ENCODE results near the gene RHOG. TPM values are rescaled to one million over a fixed set of nuclear protein-coding genes. Genes with fewer than 3 reads are reported as not detected.
"Not testable (repeated sequence)": the region's sequence is repeated elsewhere in the genome, so short reads cannot be mapped to it uniquely, and the experiment has no call there.

Gene RHOG
- total RNA-seq, 2 experiments from 2014 or later = 154 to 163 TPM

DNA sequence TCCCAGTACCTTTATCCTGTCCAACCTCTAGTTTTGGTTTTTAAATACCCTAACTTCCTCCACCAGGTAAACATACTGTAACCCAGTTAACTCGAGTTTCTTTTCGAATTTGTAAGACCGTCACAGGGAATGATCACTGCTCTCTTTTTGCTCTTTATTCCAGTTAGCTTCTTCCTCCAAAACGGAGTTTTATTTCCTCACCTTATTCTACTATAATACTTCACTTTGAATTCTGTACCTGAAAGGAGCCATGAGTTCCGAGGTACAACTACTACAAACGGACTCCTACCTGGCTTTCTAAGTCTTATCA, 44.8 kb downstream of the RHOG start:
- DNase-seq (no peak), ATAC-seq (no peak)
- Mint-ChIP-seq H3K27me3 (no peaks in the 10 kb centered on the region), H3K4me1 (peaks cover 42% of the 10 kb centered on the region), H3K4me3 (peak overlapping the region; percentile 89), H3K27ac (peak overlapping the region; percentile 97), H3K36me3 (peaks cover 34% of the 10 kb centered on the region), H3K9me3 (ENCODE audit: low read depth) (no peaks in the 10 kb centered on the region)
- CTCF ChIA-PET = interaction anchor here (0.7 to 2.4 kb wide), 6 partner anchors 8 to 277 kb away, joined by 3 to 17 read pairs (median 4); partner anchors contain the start of gene PGAP2

DNA sequence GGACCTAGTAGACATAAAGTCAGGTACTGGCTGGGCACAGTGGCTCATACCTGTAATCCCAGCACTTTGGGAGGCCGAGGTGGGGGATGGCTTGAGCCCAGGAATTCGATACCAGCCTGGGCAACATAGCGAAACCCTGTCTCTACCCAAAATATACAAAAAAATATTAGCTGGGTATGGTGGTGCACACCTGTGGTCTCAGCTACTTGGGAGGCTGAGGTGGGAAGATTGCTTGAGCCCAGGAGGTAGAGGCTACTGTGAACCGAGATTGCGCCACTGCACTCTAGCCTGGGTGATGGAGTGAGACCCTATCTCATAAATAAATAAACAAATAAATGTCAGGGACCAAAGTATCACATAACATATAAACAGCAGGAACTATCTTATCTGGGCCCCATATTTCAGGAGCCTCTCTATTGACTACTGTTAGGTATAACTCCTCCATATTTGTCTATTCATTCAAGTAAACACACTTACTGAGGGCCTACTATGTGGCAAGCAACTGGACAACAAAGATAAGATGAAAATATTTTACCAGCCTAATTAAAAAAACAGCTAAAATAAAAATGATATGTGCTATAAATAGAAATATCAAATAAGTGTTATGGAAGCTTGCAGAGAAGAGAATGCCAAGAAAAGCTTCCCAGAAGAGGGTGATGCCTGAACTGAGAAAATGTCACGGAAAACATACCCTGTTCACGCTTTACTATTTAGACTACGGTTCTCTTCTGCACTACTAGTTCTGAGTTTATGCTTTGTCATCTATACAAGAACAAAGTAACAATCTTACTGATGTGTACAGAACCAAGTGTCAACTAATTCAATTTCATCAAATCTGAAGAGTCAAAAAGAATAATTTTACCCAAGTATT, 45.4 kb downstream of the RHOG start:
- Mint-ChIP-seq H3K36me3 (peaks cover 38% of the 10 kb centered on the region), H3K27me3 (no peaks in the 10 kb centered on the region), H3K9me3 (ENCODE audit: low read depth) (no peaks in the 10 kb centered on the region), H3K4me3 (peak overlapping the region; percentile 89), H3K27ac (peak overlapping the region; percentile 97), H3K4me1 (peaks cover 44% of the 10 kb centered on the region)
- CTCF ChIA-PET = interaction anchor here (0.7 to 2.4 kb wide), 6 partner anchors 7 to 277 kb away, joined by 3 to 17 read pairs (median 4); partner anchors contain the start of gene PGAP2
- DNase-seq (no peak), ATAC-seq (no peak)

DNA sequence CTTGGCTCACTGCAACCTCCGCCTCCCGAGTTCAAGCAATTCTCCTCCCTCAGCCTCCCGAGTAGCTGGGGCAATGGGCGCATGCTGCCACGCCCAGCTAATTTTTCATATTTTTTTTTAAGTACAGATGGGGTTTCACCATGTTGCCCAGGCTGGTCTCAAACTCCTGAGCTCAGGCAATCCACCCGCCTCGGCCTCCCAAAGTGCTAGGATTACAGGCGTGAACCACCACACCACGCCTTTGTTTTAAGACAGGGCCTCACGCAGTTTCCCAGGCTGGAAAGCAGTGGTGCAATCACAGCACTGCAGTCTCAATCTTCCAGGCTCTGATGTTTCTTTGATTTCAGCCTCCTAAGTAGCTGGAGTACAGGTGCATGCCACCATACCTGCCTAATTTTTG, 46.4 kb downstream of the RHOG start:
- H3K36me3 Mint-ChIP-seq = peaks cover 39% of the 10 kb centered on the region
- not testable (repeated sequence) for DNase-seq; H3K27me3 Mint-ChIP-seq; H3K4me3 Mint-ChIP-seq; ATAC-seq; H3K9me3 Mint-ChIP-seq (ENCODE audit: low read depth)
- CTCF ChIA-PET = interaction anchor here (2.4 kb wide), 1 partner anchor 14 kb away, joined by 17 read pairs; the partner anchor contains the start of gene PGAP2
- peaks cover 47% of the 10 kb centered on the region for H3K4me1 Mint-ChIP-seq
- peak overlapping the region; percentile 22 for H3K27ac Mint-ChIP-seq

DNA sequence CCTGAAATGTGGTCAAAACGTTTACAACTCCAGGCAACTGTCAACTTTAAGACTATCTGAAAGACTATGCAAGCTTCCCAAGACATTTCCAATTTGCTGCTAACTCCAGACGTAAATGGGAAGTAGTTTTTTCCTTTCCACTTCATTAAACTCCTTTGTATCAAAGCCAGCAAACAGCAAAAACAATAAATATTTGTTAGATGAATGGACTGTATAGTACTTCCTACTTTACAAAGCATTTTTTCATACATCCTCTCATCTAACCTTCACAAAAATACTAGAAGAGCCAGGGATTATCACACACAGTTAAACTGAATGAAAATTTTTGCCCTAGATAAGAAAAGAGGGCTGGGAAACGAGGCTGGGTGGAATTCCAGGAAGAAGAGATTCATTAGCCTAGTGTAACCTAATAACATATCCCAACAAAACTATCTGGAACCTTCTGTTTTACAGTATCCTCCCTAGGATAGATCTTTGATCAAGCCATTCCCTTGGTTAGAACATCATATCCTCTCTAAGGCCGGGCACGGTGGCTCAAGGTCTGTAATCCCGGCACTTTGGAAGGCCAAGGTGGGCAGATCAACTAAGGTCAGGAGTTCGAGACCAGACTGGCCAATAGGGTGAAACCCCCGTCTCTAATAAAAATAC, 53.9 kb downstream of the RHOG start:
- DNase-seq (no peak), ATAC-seq (no peak)
- H3K27ac Mint-ChIP-seq = peak overlapping the region; percentile 59
- peaks cover 71% of the 10 kb centered on the region for H3K4me1 Mint-ChIP-seq
- peaks cover 42% of the 10 kb centered on the region for H3K36me3 Mint-ChIP-seq
- H3K9me3 Mint-ChIP-seq (ENCODE audit: low read depth) = no peaks in the 10 kb centered on the region
- H3K4me3 Mint-ChIP-seq = no peak overlapping the region
- H3K27me3 Mint-ChIP-seq = no peaks in the 10 kb centered on the region
- CTCF ChIA-PET = interaction anchor here (1.1 to 8.4 kb wide), 2 partner anchors 16 to 22 kb away, joined by 3 to 66 read pairs; partner anchors contain the start of gene PGAP2

DNA sequence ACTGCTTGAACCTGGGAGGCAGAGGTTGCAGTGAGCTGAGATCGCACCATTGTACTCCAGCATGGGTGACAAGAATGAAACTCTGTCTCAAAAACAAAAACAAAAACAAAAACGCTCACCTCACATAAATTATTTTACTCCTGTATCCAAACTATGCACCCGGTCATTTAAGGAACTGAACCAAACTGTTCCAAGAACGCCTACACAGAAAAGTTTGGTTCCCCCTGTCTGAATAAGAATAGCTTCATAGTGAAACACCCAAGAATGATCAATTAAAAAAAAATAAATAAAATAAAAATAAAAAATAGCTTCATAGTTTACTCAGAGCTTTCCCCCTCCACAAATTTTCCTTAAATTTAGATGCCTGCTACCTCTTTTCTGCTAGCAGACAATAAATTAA, 57.1 kb downstream of the RHOG start:
- Mint-ChIP-seq H3K9me3 (ENCODE audit: low read depth) (no peaks in the 10 kb centered on the region), H3K4me3 (no peak overlapping the region), H3K4me1 (peaks cover 65% of the 10 kb centered on the region), H3K27ac (peak overlapping the region; percentile 46), H3K36me3 (peaks cover 56% of the 10 kb centered on the region), H3K27me3 (no peaks in the 10 kb centered on the region)
- CTCF ChIA-PET = interaction anchor here (1.7 to 8.4 kb wide), 2 partner anchors 25 to 58 kb away, joined by 4 to 66 read pairs; partner anchors contain the start of genes PGAP2 and RHOG
- ATAC-seq = no peak
- DNase-seq = no peak

DNA sequence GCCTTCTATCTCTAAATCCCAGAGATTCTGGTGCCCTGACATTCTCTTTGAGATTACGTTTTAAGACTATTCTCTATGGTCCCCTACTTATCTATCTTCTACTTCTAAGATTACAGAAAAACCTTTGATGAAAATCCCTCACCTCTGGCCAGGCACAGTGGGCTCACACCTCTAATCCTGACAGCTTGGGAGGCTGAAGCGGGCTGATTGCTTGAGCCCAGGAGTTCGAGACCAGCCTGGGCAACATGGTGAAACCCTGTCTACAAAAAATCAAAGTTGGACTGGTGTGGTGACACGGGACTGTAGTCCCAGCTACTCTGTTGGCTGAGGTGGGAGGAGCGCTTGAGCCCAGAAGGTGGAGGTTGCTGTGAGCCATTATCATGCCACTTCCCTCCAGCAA, 57.8 kb downstream of the RHOG start:
- H3K36me3 Mint-ChIP-seq = peaks cover 59% of the 10 kb centered on the region
- H3K27ac Mint-ChIP-seq = peak overlapping the region; percentile 38
- no peaks in the 10 kb centered on the region for H3K9me3 Mint-ChIP-seq (ENCODE audit: low read depth)
- CTCF ChIA-PET = interaction anchor here (0.7 to 8.4 kb wide), 5 partner anchors 15 to 201 kb away, joined by 3 to 66 read pairs (median 4); partner anchors contain the start of genes NUP98, PGAP2 and RHOG
- ATAC-seq (no peak), DNase-seq (no peak)
- H3K4me1 Mint-ChIP-seq = peaks cover 62% of the 10 kb centered on the region
- no peak overlapping the region for H3K4me3 Mint-ChIP-seq
- H3K27me3 Mint-ChIP-seq = no peaks in the 10 kb centered on the region

DNA sequence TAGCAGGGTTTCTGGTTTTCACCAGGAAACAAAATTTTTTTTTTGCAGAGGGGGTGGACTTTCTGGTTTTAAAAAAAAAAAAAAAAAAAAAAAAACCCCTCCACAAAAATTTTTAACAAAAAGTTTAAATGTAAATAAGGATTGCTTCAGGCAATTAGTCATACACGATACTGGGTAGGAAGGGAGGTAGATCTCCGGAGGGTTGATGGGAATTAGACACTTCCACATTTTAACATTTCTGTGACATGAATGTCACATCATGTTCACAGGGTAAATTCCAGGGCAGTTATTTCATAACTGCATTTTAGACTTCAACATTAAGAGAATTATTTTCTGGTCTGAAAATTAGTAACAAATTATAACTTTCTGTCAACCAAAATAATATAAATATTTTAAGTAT, 59.3 kb downstream of the RHOG start:
- Mint-ChIP-seq H3K27ac (peak overlapping the region; percentile 57), H3K4me3 (no peak overlapping the region), H3K4me1 (peaks cover 47% of the 10 kb centered on the region), H3K27me3 (no peaks in the 10 kb centered on the region), H3K9me3 (ENCODE audit: low read depth) (no peaks in the 10 kb centered on the region), H3K36me3 (peaks cover 54% of the 10 kb centered on the region)
- CTCF ChIA-PET = interaction anchor here (1.0 to 8.4 kb wide), 3 partner anchors 14 to 27 kb away, joined by 4 to 66 read pairs (median 4); partner anchors contain the start of genes NUP98 and PGAP2
- no peak for ATAC-seq
- no peak for DNase-seq

Other genes starting within 250 kb of the RHOG start
- gene ART5, start 199.0 kb downstream of the RHOG start, total RNA-seq = not detected
- gene ART1, start 195.8 kb downstream of the RHOG start, total RNA-seq = not detected
- gene CHRNA10, start 169.6 kb downstream of the RHOG start, total RNA-seq = 1 to 10 TPM; 2.4 to 2.7 TPM
- gene NUP98, start 43.4 kb downstream of the RHOG start, total RNA-seq = 100 to 1,000 TPM; 106 to 108 TPM
- gene PGAP2, start 32.4 kb downstream of the RHOG start, total RNA-seq = 10 to 100 TPM; 22.7 to 23.5 TPM
- gene STIM1, start 14.7 kb upstream of the RHOG start, total RNA-seq = 100 to 1,000 TPM in 1 of 2 experiments, 10 to 100 TPM in 1; 83.5 to 104 TPM